OCI-LY7 (cell line): ENCODE data around the gene IFFO2. TPM values are rescaled to one million over a fixed set of nuclear protein-coding genes. Genes with fewer than 3 reads are reported as not detected.

Experiments used
- BruUV-seq: library from RNA; stranded (reverse); fragments of 400-500 nt; replicated peaks from 2 replicates; lab custom pipeline; 2021; lab: Mats Ljungman, UMichigan
- CTCF ChIA-PET: fragments of 300-600 bp; sonication (Branson Sonifier 250); formaldehyde crosslinking; loops from one replicate; lab custom pipeline; 2022; ENCODE audit warnings: antibody characterized with exemption; ENCODE audit not compliant: unreplicated experiment; lab: Charles Lee
- POLR2A ChIA-PET: fragments of 300-600 bp; sonication (Branson Sonifier 250); formaldehyde crosslinking; loops from one replicate; lab custom pipeline; 2022; ENCODE audit warnings: antibody characterized with exemption; lab: Charles Lee
- DNase-seq: peaks from one replicate; pipeline ENCODE4 v3.0.0-alpha.2; 2015; ENCODE audit warnings: low spot score
- H2AFZ ChIP-seq: fragments of 200-600 bp; sonication (generic), shearing (Covaris generic); 2 replicates; pipeline ENCODE4 v1.6.1; 2014; ENCODE audit warnings: mild to moderate bottlenecking, antibody characterized with exemption, low read length, moderate library complexity
- H3K27ac ChIP-seq: fragments of 200-600 bp; sonication (generic); 2 replicates; pipeline ENCODE4 v1.5.1; 2014; ENCODE audit warnings: mixed run types, low read depth, mild to moderate bottlenecking, moderate library complexity, low read length, inconsistent platforms; ENCODE audit not compliant: poor library complexity, severe bottlenecking
- H3K36me3 ChIP-seq: fragments of 200-600 bp; sonication (generic); 2 replicates; pipeline ENCODE4 v1.6.1; 2014; ENCODE audit warnings: mild to moderate bottlenecking, antibody characterized with exemption, low read length, moderate library complexity, mixed read lengths; ENCODE audit not compliant: insufficient read depth
- H3K4me1 ChIP-seq: fragments of 200-600 bp; sonication (generic); 2 replicates; pipeline ENCODE4 v1.5.1; 2014; ENCODE audit warnings: mild to moderate bottlenecking, low read length; ENCODE audit not compliant: insufficient read depth, poor library complexity, severe bottlenecking
- H3K4me2 ChIP-seq: fragments of 200-600 bp; sonication (generic); 2 replicates; pipeline ENCODE4 v1.6.1; 2014; ENCODE audit warnings: mild to moderate bottlenecking, low read length
- H3K4me3 ChIP-seq: fragments of 200-600 bp; sonication (generic); 2 replicates; pipeline ENCODE4 v1.5.1; 2014; ENCODE audit warnings: mild to moderate bottlenecking, low read depth, low read length; ENCODE audit not compliant: poor library complexity, severe bottlenecking
- H3K79me2 ChIP-seq: fragments of 200-600 bp; sonication (generic); 2 replicates; pipeline ENCODE4 v1.6.1; 2016; ENCODE audit warnings: low read depth, mild to moderate bottlenecking, low read length, moderate library complexity, mixed read lengths; ENCODE audit not compliant: insufficient read depth
- H3K9me2 ChIP-seq: fragments of 200-600 bp; sonication (generic); 2 replicates; pipeline ENCODE4 v1.6.1; 2016; ENCODE audit warnings: mild to moderate bottlenecking, low read length, mixed read lengths; ENCODE audit not compliant: insufficient read depth
- H3K9me3 ChIP-seq: fragments of 200-600 bp; sonication (generic); 2 replicates; pipeline ENCODE4 v1.6.1; 2014; ENCODE audit warnings: mild to moderate bottlenecking, mixed run types, low read length, mixed read lengths
- H4K20me1 ChIP-seq: fragments of 200-600 bp; sonication (generic); 2 replicates; pipeline ENCODE4 v1.6.1; 2014; ENCODE audit warnings: mild to moderate bottlenecking, antibody characterized with exemption, low read length, moderate library complexity, mixed read lengths; ENCODE audit not compliant: insufficient read depth
- EZH2phosphoT487 ChIP-seq: fragments of 200-600 bp; sonication (generic); IDR thresholded peaks from 2 replicates; pipeline ENCODE4 v1.6.1; 2018; ENCODE audit warnings: low read depth, borderline replicate concordance, mild to moderate bottlenecking, mixed run types, antibody characterized with exemption, low read length, moderate library complexity, mixed read lengths
- intact Hi-C: fragments of 100-400 bp; cut with micrococcal nuclease; formaldehyde crosslinking; loops from one replicate; pipeline ENCODE4 v1.10.0; 2022; ENCODE audit not compliant: unreplicated experiment
- total RNA-seq, 2 experiments: library from RNA; depleted of rRNA in 1 of 2; stranded (reverse); fragments of >200 nt in 1 of 2; shearing (Covaris generic) in 1 of 2; gene quantifications; 2 replicates each; pipeline ENCODE4 v1.2.3, GENCODE V29; 2014 to 2022
- TF ChIP-seq, protein P1 (sequence below): fragments of 200-600 bp; sonication (generic); conservative IDR thresholded peaks from 2 replicates; pipeline ENCODE4 v1.5.1; 2014; ENCODE audit warnings: mild to moderate bottlenecking, antibody characterized with exemption, low read length, moderate library complexity, mixed read lengths

The IFFO2 gene
- total RNA-seq, 2 experiments from 2014 or later, result 0.06 to 0.44 TPM

- H3K36me3 ChIP-seq, result no peaks in the 10 kb centered on the region
- H3K9me2 ChIP-seq, result no peaks in the 10 kb centered on the region
- ChIA-PET CTCF (no interaction called here), POLR2A (interaction anchor here (0.5 kb wide), 1 partner anchor 54 kb away, joined by 3 read pairs; no protein-coding TSS in a partner anchor)
- intact Hi-C loops, result no loop called here
- TF ChIP-seq, protein P1, sequence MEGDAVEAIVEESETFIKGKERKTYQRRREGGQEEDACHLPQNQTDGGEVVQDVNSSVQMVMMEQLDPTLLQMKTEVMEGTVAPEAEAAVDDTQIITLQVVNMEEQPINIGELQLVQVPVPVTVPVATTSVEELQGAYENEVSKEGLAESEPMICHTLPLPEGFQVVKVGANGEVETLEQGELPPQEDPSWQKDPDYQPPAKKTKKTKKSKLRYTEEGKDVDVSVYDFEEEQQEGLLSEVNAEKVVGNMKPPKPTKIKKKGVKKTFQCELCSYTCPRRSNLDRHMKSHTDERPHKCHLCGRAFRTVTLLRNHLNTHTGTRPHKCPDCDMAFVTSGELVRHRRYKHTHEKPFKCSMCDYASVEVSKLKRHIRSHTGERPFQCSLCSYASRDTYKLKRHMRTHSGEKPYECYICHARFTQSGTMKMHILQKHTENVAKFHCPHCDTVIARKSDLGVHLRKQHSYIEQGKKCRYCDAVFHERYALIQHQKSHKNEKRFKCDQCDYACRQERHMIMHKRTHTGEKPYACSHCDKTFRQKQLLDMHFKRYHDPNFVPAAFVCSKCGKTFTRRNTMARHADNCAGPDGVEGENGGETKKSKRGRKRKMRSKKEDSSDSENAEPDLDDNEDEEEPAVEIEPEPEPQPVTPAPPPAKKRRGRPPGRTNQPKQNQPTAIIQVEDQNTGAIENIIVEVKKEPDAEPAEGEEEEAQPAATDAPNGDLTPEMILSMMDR, result no peak
- no peak for TF ChIP-seq EZH2phosphoT487
- no peaks in the 10 kb centered on the region for H3K79me2 ChIP-seq
- H3K4me1 ChIP-seq, result no peaks in the 10 kb centered on the region
- DNase-seq, result no peak
- no peak overlapping the region for H3K27ac ChIP-seq
- H3K4me3 ChIP-seq, result no peak overlapping the region
- H4K20me1 ChIP-seq, result no peaks in the 10 kb centered on the region
- H3K9me3 ChIP-seq, result no peaks in the 10 kb centered on the region
- H3K4me2 ChIP-seq, result no peak overlapping the region
- H2AFZ ChIP-seq, result no peak overlapping the region
- no TSS peak for BruUV-seq
These were observed 16.5 kb upstream of the IFFO2 start for GRCh38 chr1:18972991-18973390.

DNA sequence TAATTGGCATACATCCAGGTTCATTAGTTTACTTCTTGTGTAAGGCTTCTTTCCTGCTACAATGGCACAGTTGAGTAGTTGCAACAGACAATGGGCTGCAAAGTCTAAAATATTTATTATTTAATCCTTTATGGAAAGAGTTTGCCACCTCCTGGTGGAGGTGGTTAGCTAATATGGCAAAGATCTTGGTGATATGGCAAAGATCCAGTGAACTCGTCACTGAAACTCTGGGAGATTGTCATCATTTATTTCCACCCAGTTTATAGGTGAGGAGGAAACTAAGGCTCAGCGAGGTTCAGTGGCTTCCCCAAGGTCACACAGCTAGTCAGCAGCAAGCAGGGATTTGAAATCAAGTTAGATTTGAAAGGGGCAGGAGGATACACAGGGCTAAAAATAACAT, 16.1 kb upstream of the IFFO2 start:
- Histone ChIP-seq H4K20me1 (no peaks in the 10 kb centered on the region), H3K4me2 (no peak overlapping the region), H3K4me3 (no peak overlapping the region), H3K4me1 (no peaks in the 10 kb centered on the region), H3K9me3 (no peaks in the 10 kb centered on the region), H2AFZ (no peak overlapping the region), H3K79me2 (no peaks in the 10 kb centered on the region), H3K9me2 (no peaks in the 10 kb centered on the region), H3K27ac (no peak overlapping the region), H3K36me3 (no peaks in the 10 kb centered on the region)
- DNase-seq, result no peak
- no TSS peak for BruUV-seq
- POLR2A ChIA-PET, result interaction anchor here (0.5 kb wide), 1 partner anchor 55 kb away, joined by 3 read pairs; no protein-coding TSS in a partner anchor
- CTCF ChIA-PET, result no interaction called here
- TF ChIP-seq, protein P1, result no peak; the same call in 1 of the 2 replicates
- TF ChIP-seq EZH2phosphoT487, result no peak
- intact Hi-C loops, result no loop called here

DNA sequence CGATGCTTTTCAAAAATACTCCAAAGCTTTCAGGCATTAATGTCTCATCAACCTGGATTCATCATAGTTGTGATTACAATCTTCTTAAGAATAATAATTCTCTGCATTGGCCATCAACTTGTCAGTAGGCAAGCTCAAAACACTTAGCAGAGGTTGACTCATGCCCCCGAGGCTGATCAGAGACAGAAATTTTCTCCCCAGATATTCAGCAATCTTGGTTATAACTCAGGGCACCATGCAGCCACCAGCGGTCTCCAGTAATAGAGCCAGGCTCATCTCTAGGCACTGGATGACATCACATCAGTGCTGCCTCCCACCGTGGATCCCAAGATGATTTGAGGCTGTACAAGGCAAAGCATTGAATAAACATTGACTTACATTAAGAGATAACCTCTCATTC, 14.3 kb upstream of the IFFO2 start:
- H3K36me3 ChIP-seq, result no peaks in the 10 kb centered on the region
- POLR2A ChIA-PET, result no interaction called here
- no peak overlapping the region for H3K4me3 ChIP-seq
- no peaks in the 10 kb centered on the region for H3K9me3 ChIP-seq
- intact Hi-C loops, result no loop called here
- H3K27ac ChIP-seq, result no peak overlapping the region
- no peaks in the 10 kb centered on the region for H4K20me1 ChIP-seq
- H2AFZ ChIP-seq, result no peak overlapping the region
- H3K9me2 ChIP-seq, result no peaks in the 10 kb centered on the region
- H3K4me1 ChIP-seq, result no peaks in the 10 kb centered on the region
- no TSS peak for BruUV-seq
- DNase-seq, result no peak
- no peaks in the 10 kb centered on the region for H3K79me2 ChIP-seq
- H3K4me2 ChIP-seq, result no peak overlapping the region
- CTCF ChIA-PET, result no interaction called here
- TF ChIP-seq EZH2phosphoT487, result no peak
- TF ChIP-seq, protein P1, result no peak
